Lower leg skin (tissue), 3 donors: ENCODE data around the gene ATP13A4.

Experiments
- POLR2A ChIP-seq, 2 donors: fragments of 450-650 bp; IDR thresholded peaks; one replicate each; pipeline ENCODE4 v1.6.1; 2016 to 2017; ENCODE audit warnings: antibody characterized with exemption in 2 of 2, mild to moderate bottlenecking in 1 of 2, moderate library complexity in 1 of 2
- TF ChIP-seq, protein P1 (sequence below), 3 donors: fragments of 450-650 bp; IDR thresholded peaks; one replicate each; pipeline ENCODE4 v1.5.1; 2016; ENCODE audit warnings: antibody characterized with exemption in 3 of 3, mild to moderate bottlenecking in 3 of 3, moderate library complexity in 2 of 3

DNA sequence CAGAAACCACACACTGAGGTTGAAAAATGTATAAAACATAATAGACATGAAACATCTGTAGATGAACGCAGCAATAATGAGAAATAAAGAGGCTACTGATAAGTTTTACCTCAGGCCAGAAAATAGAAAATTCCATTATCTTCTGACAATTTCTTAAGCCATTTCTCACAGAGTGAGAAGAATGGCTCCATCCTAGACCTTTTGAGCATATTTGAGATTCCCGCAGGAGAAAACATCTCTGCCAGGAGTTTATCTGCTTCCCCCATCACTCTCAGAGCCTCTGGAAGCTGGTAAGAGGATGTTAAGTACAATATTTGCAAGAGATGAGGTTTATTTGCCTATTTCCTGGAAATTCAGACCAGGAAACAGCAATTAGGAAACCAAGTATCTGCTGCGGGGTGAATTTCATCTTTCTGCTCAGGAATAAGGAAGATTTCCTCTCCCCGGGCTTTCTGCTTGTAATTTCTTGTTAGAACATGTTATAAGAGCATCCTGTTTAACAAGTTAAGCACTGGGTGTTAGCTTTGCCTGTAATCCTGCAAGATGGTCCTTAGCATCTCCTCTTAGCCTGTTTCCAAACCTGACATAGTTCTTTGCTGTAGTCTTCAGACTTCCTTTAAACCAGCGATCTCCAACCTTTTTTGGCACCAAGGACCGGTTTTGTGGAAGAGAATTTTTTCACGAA lies 54.8 kb downstream of the ATP13A4 start:
- TF ChIP-seq, protein P1, sequence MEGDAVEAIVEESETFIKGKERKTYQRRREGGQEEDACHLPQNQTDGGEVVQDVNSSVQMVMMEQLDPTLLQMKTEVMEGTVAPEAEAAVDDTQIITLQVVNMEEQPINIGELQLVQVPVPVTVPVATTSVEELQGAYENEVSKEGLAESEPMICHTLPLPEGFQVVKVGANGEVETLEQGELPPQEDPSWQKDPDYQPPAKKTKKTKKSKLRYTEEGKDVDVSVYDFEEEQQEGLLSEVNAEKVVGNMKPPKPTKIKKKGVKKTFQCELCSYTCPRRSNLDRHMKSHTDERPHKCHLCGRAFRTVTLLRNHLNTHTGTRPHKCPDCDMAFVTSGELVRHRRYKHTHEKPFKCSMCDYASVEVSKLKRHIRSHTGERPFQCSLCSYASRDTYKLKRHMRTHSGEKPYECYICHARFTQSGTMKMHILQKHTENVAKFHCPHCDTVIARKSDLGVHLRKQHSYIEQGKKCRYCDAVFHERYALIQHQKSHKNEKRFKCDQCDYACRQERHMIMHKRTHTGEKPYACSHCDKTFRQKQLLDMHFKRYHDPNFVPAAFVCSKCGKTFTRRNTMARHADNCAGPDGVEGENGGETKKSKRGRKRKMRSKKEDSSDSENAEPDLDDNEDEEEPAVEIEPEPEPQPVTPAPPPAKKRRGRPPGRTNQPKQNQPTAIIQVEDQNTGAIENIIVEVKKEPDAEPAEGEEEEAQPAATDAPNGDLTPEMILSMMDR (IDR thresholded peaks at IDR 0.05): no peak
- no peak for TF ChIP-seq POLR2A (IDR thresholded peaks at IDR 0.05)
